IPS-20b (cell line): ENCODE results near the gene GCG.

ENCODE experiments used
- H3K27ac ChIP-seq: one replicate; pipeline ENCODE4 v1.5.1; 2013; ENCODE audit warnings: low read length
- H3K27me3 ChIP-seq: 2 replicates; pipeline ENCODE4 v1.6.1; 2013; ENCODE audit warnings: mild to moderate bottlenecking, low read length, inconsistent platforms; ENCODE audit not compliant: insufficient read depth
- H3K36me3 ChIP-seq: 2 replicates; pipeline ENCODE4 v1.6.1; 2013; ENCODE audit warnings: low read depth, mild to moderate bottlenecking, inconsistent platforms, low read length, moderate library complexity; ENCODE audit not compliant: insufficient read depth
- H3K4me1 ChIP-seq: 2 replicates; pipeline ENCODE4 v1.6.1; 2013; ENCODE audit warnings: mild to moderate bottlenecking, control low read depth, inconsistent platforms, low read length, moderate library complexity; ENCODE audit not compliant: insufficient read depth
- H3K4me3 ChIP-seq: 2 replicates; pipeline ENCODE4 v1.5.1; 2013; ENCODE audit warnings: mild to moderate bottlenecking, low read length, inconsistent platforms
- H3K9ac ChIP-seq: 2 replicates; pipeline ENCODE4 v1.6.1; 2013; ENCODE audit warnings: low read depth, mild to moderate bottlenecking, inconsistent platforms, low read length, moderate library complexity
- H3K9me3 ChIP-seq: 2 replicates; pipeline ENCODE4 v1.6.1; 2013; ENCODE audit warnings: mild to moderate bottlenecking, low read depth, low read length, inconsistent platforms; ENCODE audit not compliant: insufficient read depth

The GCG gene

GRCh38 chr2:162175714-162176113 lies 23.7 kb upstream of the GCG start:
- no peaks in the 10 kb centered on the region for H3K27me3 ChIP-seq
- H3K9me3 ChIP-seq: no peaks in the 10 kb centered on the region
- H3K4me3 ChIP-seq: no peak overlapping the region
- H3K27ac ChIP-seq: no peak overlapping the region
- no peak overlapping the region for H3K9ac ChIP-seq
- no peaks in the 10 kb centered on the region for H3K36me3 ChIP-seq
- H3K4me1 ChIP-seq: 0 out of 2 replicates have a peak, but pooled peaks cover 4% of the 10 kb centered on the region

GRCh38 chr2:162174746-162175145 lies 22.7 kb upstream of the GCG start:
- no peaks in the 10 kb centered on the region for H3K9me3 ChIP-seq
- 0 out of 2 replicates have a peak, but pooled peaks cover 4% of the 10 kb centered on the region for H3K4me1 ChIP-seq
- no peak overlapping the region for H3K9ac ChIP-seq
- H3K36me3 ChIP-seq: no peaks in the 10 kb centered on the region
- no peak overlapping the region for H3K27ac ChIP-seq
- H3K27me3 ChIP-seq: no peaks in the 10 kb centered on the region
- H3K4me3 ChIP-seq: no peak overlapping the region

- H3K27ac ChIP-seq: no peak overlapping the region
- H3K9me3 ChIP-seq: no peaks in the 10 kb centered on the region
- no peaks in the 10 kb centered on the region for H3K36me3 ChIP-seq
- H3K4me3 ChIP-seq: no peak overlapping the region
- H3K4me1 ChIP-seq: 0 out of 2 replicates have a peak, but pooled peaks cover 4% of the 10 kb centered on the region
- no peak overlapping the region for H3K9ac ChIP-seq
- no peaks in the 10 kb centered on the region for H3K27me3 ChIP-seq
These were observed 20.8 kb upstream of the GCG start for GRCh38 chr2:162172802-162173370.

GRCh38 chr2:162166745-162167144 lies 14.7 kb upstream of the GCG start:
- no peaks in the 10 kb centered on the region for H3K36me3 ChIP-seq
- H3K4me3 ChIP-seq: no peak overlapping the region

GRCh38 chr2:162166174-162166573 lies 14.1 kb upstream of the GCG start:
- Histone ChIP-seq H3K36me3 (no peaks in the 10 kb centered on the region), H3K4me1 (0 out of 2 replicates have a peak, but pooled peaks cover 2% of the 10 kb centered on the region), H3K9me3 (no peaks in the 10 kb centered on the region), H3K27me3 (no peaks in the 10 kb centered on the region), H3K4me3 (no peak overlapping the region), H3K27ac (no peak overlapping the region), H3K9ac (no peak overlapping the region)

More at GRCh38 chr2:162166745-162167144, 14.7 kb upstream of the GCG start:
- no peak overlapping the region for H3K9ac ChIP-seq
- H3K27ac ChIP-seq: no peak overlapping the region
- 0 out of 2 replicates have a peak, but pooled peaks cover 4% of the 10 kb centered on the region for H3K4me1 ChIP-seq
- H3K9me3 ChIP-seq: no peaks in the 10 kb centered on the region
- H3K27me3 ChIP-seq: no peaks in the 10 kb centered on the region

GRCh38 chr2:162164802-162165201 lies 12.8 kb upstream of the GCG start:
- Histone ChIP-seq H3K4me1 (no peaks in the 10 kb centered on the region), H3K27ac (no peak overlapping the region), H3K9ac (no peak overlapping the region), H3K36me3 (no peaks in the 10 kb centered on the region), H3K4me3 (no peak overlapping the region), H3K27me3 (no peaks in the 10 kb centered on the region), H3K9me3 (no peaks in the 10 kb centered on the region)

GRCh38 chr2:162159446-162159845 lies 7.4 kb upstream of the GCG start:
- Histone ChIP-seq H3K9ac (no peak overlapping the region), H3K9me3 (no peaks in the 10 kb centered on the region), H3K27me3 (no peaks in the 10 kb centered on the region), H3K27ac (no peak overlapping the region), H3K4me1 (no peaks in the 10 kb centered on the region), H3K36me3 (no peaks in the 10 kb centered on the region), H3K4me3 (no peak overlapping the region)

GRCh38 chr2:162156149-162156548 lies 4.1 kb upstream of the GCG start:
- Histone ChIP-seq H3K4me3 (no peak overlapping the region), H3K27ac (no peak overlapping the region), H3K36me3 (no peaks in the 10 kb centered on the region), H3K4me1 (no peaks in the 10 kb centered on the region), H3K9ac (no peak overlapping the region), H3K27me3 (no peaks in the 10 kb centered on the region), H3K9me3 (no peaks in the 10 kb centered on the region)

- Histone ChIP-seq H3K27me3 (no peaks in the 10 kb centered on the region), H3K9me3 (no peaks in the 10 kb centered on the region), H3K36me3 (no peaks in the 10 kb centered on the region), H3K4me1 (peaks cover 2% of the 10 kb centered on the region; the same call in 1 of the 2 replicates), H3K27ac (no peak overlapping the region), H3K9ac (no peak overlapping the region), H3K4me3 (no peak overlapping the region)
These were observed 3.0 kb upstream of the GCG start for GRCh38 chr2:162155093-162155492.

GRCh38 chr2:162153608-162154224 lies 1.7 kb upstream of the GCG start:
- no peak overlapping the region for H3K4me3 ChIP-seq
- no peak overlapping the region for H3K9ac ChIP-seq
- H3K4me1 ChIP-seq: peaks cover 10% of the 10 kb centered on the region
- no peak overlapping the region for H3K27ac ChIP-seq
- no peaks in the 10 kb centered on the region for H3K36me3 ChIP-seq
- H3K9me3 ChIP-seq: no peaks in the 10 kb centered on the region
- H3K27me3 ChIP-seq: no peaks in the 10 kb centered on the region

GRCh38 chr2:162149940-162150339 lies 2.1 kb downstream of the GCG start:
- no peaks in the 10 kb centered on the region for H3K36me3 ChIP-seq
- H3K4me3 ChIP-seq: no peak overlapping the region
- H3K9me3 ChIP-seq: no peaks in the 10 kb centered on the region
- no peak overlapping the region for H3K27ac ChIP-seq
- H3K4me1 ChIP-seq: peaks cover 10% of the 10 kb centered on the region
- no peaks in the 10 kb centered on the region for H3K27me3 ChIP-seq
- H3K9ac ChIP-seq: no peak overlapping the region

GRCh38 chr2:162149466-162149865 lies 2.6 kb downstream of the GCG start:
- Histone ChIP-seq H3K27me3 (no peaks in the 10 kb centered on the region), H3K9ac (no peak overlapping the region), H3K27ac (no peak overlapping the region), H3K4me3 (no peak overlapping the region), H3K4me1 (peaks cover 10% of the 10 kb centered on the region), H3K36me3 (no peaks in the 10 kb centered on the region), H3K9me3 (no peaks in the 10 kb centered on the region)
